Stimulated activated CD4-positive, alpha-beta T cell treated with anti-CD3 and anti-CD28 coated beads, Interleukin-1b, Interleukin-23, amount 100 ng/mL, for 48 hours (primary cell): ENCODE data around the gene C16orf89.

Experiments
- DNase-seq: peaks from one replicate; pipeline ENCODE4 v3.0.0-alpha.2; 2020

Gene C16orf89

DNA sequence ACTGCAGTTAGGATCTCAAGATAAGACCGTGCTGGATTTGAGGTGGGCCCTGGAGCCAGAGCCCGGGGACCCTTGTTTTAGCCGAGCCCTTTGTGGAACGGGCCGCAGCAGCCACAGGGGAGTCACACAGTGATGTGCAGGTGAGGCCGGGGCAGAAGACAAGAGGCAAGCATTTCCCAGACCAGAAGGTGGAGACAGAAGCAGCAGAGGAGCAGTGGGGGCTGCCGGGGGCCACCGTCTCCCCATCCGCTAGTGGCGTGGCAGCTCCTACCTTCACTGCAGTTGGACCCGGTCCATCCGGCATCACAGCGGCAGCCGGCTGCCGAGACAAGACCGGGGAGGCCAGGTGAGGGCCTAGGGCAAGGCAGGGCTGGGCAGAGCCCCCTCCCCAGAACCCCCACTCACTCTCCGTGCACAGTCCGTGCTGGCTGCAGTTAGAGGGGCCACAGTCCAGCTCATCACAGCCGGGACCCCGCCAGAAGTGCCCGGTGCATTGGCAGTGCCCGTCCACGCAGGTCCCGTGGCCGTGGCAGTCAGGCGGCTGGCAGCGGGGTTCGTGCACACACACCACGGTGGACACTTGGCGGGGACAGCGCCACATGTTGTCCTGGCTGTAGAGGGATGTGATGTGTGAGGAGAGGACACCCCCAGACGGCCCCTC, 38.1 kb downstream of the C16orf89 start:
- DNase-seq = no peak

DNA sequence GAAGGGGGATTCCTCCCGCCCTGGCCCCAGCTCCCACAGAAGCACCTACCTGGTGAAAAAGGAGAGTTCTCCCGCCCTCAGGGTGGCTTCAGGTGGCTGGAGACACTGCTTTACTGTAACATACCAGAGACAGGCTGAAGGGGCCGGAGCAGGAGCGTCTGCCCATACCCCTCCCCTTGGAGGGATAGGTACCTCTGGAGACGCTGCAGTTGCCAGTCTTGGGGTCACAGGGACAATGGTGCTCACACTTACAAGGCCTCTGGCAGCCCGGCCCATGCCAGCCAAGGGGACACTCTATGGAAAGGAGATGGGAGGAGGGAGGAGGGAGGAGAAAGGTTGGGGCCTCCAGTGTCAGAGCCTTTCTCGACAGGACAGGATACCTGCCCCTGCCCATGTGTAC, 38.7 kb downstream of the C16orf89 start:
- DNase-seq = no peak

DNA sequence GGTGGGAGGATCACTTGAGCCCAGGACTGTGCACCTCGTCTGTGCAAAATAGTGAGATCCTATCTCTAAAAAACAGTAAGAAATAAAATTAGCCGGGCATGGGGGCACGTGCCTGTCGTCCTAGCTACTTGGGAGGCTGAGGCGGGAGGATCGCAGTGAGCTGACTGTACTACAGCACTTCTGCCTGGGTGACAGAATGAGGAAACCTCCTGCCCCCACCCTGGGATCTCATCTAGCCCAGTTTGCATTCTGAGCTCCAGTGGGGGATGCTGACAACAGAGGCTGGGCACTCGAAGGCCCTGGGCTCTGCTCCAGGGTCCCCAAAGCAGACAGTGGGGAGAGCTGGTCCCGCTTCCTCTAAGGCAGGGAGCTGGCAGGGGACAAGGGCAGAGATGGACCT, 39.1 kb downstream of the C16orf89 start:
- DNase-seq = no peak

DNA sequence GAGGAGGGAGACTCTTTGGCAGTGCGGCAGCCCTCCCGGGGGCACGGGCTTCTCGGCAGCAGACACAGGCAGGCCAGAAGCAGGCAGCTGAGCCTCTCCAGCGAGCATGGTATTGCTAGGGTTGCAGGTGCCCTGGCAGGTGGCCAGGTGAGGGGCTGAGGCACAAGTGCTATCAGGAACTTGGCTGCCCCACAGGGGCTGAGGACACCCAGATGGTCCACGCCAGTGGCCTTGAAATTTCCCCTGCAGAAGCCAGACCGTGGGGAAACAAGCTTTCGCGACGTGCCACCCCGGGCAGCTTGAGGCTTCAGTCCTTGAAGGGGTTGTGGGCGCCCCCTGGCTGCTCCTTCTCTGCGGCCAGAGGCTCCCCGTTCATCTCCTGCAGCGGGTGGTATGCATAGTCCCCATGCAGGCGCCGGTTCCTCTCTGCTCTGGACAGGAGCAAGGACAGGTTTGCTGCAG, 40.6 kb downstream of the C16orf89 start:
- no peak for DNase-seq

DNA sequence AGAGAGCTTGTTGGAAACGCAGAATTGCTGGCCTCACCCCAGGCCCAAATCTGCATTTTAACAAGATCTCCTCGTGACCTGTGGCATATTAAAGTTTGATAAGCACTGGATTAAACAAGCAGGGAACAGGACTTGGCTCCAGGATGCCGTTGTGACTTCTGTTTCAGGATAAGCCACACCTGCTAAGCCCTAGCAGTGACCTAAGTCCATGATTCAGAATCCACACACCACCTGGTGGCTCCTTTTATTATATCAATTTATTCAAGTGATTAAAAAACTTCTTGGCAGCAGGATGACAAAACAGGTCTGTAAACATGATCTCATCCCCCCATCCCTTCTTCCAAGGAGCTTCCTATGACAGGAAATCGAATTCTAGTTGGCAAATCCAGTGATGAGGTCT, 41.1 kb downstream of the C16orf89 start:
- no peak for DNase-seq

DNA sequence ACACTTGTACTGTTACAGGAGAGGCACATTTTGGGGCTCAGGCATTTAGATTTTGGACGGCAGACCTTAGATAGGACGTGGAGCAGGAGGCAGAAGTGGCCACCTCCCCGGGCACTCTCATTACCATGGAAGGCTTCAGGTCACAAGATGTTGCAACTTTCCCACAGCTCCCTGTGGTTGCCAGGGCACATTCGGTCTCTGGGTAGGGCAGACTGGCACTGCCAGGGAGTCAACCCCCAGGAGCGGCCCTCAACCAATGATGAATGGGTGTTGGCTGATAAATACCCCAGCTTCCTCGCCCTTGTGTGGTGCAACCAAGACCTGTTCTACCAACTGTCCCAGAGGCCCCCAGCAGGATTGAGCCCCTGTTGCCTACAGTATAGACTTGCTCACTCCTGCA, 43.2 kb downstream of the C16orf89 start:
- no peak for DNase-seq

DNA sequence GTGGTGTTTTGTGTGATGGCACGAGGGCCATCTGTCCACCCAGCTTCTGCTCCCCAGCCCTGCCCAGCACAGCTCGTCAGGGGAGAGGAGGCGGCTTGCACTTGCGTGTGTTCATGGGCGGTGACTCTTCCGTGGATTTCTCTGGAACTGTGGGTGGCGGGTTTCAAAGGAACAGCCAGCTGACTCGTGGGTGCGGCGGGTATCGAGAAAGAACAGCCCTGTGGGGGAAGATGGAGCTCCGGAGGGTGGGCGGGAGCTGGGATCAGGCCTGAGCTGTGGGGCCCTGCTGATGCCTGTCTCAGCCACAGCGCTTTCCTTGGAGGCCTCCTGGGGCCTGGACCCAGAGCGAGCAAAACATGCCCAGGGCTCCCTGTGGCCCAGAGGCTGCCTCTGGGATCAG, 45.2 kb downstream of the C16orf89 start:
- no peak for DNase-seq

DNA sequence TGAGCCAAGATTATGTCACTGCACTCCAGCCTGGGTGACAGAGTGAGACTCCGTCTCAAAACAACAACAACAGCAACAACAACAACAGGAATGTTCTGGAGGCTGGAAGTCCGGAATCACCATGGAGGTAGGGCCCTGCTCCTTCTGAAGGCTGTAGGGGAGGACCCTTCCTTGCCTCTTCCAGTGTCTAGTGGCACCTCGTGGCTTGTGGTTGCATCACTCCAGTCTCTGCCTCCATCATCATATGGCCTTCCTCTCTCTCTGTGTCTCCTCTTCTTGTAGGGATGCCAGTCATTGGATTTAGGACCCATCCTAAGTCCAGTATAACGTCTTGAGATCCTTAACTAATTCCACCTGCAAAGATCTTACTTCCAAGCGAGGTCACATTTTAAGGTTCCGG, 46.0 kb downstream of the C16orf89 start:
- no peak for DNase-seq

DNA sequence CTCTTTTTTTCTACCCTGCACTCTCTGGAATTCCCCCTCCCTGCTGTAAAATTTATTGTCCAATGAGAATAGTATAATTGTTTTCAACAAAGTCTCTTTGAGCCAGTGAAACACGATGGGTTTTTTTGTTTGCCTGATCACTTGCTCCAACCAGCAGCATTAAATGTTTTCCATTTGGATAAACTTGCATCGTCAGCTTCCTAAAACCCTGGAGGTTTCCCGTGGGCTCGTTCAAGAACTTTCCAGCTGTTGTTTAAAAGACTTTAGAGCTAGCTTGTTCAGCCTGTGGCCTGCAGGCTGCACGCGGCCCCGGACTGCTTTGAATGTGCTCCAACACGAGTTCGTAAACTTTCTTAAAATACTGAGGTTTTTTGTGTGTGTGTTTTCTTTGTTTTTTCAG, 47.0 kb downstream of the C16orf89 start:
- no peak for DNase-seq

DNA sequence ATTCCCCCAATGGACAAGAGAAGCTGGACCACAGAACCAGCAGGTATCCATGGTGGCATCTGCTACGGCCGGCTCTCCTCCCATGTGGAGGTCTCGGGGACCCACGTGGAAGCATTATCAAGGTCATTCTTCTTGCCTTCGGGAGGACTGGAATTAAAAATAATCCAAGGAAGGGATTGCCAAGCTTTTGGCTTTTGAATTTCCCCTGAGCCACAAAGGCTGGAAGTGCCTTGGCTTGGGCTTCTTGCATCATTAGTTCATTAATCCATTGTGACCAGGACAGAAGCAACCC, 48.1 kb downstream of the C16orf89 start:
- DNase-seq = no peak

DNA sequence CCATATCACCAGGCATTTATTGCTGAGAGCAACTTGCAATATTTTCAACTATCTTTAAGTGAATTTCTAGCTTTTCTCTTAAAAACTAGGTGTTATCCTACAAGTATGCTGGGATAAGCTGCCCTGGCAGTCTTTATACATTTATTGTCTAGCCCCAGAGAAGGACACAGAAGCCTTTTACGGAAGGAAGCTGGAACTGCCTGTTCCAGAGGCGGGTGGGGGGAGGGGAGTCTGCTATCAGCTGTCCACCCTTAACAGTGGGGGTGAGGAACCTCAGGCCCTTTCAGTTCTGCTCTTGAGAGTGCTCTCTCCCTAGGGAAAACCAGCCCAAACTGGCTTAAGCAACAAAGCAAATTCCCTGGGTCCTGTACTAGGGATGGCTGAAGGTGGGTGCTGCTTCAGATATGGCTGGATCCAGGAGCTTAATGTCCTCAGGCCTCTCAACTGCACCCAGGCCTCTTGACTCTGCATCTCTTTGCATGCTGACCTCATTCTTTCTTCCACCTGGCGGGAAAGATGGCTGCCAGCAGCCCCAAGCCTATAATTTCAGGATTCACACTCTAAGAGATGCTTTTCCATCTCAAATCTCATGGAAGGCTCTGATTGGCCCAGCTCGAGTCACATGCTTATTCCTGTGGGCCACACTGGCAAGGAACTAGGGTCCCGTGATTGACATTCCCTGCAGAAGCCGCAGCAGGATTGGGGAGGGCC, 48.6 kb downstream of the C16orf89 start:
- no peak for DNase-seq

DNA sequence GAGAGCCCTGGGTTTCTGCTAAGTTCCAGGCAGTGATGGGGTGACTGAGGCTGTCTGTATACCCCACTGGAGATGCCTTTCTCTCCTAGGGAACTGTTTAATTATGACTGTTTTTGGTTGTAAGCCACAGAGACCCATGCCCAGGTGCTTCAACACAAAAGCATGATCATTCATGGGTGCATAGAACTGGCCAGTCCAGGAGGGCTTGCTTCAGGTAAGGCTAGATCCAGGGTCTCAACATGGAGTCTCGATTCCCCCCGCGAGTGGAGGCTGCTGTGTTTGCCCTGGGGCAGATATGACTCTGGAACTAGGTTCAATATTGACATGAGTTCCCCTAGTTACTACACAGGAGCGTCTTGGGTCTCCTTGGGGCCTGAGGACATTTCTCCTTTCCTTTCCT, 49.9 kb downstream of the C16orf89 start:
- DNase-seq = no peak

DNA sequence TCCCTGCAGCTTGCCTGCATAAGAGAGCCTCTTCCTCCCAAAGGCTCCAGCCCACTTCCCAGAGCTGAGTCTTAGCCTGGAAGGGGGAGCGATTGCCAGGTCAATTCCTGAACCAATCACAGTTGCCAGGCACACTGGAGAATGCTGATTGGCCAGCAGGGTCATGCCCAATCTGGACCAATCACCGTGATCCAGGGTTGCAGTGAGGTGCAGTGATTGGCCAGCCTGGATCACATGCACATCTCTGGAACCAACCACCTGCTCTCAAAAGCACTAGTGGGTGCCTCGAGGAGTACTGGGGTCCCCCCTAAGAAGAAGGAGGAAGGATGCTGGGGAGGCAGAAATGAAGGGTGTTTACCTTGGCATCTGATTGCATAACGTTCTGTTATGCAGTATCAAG, 50.4 kb downstream of the C16orf89 start:
- no peak for DNase-seq

DNA sequence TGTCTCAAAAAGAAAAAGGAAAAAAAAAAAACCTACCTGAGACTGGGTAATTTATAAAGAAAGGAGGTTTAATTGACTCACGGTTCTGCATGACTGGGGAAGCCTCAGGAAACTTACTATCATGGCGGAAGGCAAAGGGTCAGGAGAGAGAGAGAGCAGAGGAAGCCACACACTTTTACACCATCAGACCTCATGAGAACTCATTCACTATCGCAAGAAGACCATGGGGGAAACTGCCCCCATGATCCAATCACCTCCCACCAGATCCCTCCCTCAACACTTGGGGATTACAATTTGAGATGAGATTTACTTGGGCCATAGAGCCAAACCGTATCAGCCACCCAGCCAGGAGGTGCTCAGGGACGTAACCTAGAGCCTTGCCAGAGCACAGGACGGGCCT, 52.9 kb downstream of the C16orf89 start:
- no peak for DNase-seq

DNA sequence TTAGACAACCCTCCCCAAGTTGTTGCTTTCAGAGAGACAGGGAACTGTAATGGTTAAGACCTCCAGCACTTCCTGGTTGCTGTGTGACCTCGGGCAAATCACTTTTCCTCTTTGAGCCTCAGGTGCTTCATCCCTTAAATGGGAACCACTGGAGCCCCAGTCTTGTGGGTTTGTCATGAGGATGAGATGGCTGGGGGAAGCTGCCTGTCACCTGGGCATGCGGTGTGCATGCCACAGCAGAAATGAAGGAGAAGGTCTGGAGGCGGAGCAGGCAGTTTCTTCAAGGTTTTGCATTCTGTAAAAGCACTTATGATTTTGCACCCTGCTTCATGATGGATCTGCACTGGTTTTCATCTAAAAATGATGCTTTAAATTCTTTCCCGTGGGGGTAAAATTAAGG, 54.1 kb downstream of the C16orf89 start:
- DNase-seq = no peak

DNA sequence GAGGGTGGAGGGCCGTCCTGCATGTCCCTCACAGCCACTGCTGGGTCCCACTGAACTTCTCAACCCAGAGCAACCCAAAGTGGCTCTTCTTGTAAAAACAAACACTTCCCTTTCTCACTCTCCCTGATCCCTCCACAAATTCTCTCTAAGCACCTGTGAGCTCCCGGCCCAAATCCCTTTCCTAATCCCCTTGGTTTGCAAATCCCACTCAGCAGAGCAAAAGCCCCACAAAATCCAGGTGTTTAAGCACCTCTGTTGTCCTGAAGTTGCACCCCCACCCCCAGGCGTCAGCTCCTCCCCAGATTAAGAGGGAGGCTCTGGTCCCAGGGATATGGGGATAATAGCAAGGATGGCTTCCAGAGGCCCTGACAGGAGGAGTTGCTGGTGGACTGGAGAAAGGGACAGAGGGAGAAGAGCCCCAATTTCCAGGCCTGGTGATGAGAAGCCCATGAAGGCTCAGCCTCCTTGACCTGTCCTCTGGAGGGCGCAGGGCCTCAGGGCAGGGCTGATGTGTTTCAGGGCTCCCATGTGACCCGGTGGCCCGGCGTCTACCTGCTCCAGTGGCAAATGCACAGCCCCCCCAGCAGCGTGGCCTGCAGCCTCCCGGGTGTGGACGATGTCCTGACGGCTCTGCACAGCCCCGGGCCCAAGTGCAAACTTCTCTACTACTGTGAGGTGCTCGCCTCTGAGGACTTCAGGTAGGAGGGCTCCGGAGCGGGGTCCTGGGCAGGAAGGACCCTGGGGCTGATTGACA, 55.0 kb downstream of the C16orf89 start:
- DNase-seq = no peak

DNA sequence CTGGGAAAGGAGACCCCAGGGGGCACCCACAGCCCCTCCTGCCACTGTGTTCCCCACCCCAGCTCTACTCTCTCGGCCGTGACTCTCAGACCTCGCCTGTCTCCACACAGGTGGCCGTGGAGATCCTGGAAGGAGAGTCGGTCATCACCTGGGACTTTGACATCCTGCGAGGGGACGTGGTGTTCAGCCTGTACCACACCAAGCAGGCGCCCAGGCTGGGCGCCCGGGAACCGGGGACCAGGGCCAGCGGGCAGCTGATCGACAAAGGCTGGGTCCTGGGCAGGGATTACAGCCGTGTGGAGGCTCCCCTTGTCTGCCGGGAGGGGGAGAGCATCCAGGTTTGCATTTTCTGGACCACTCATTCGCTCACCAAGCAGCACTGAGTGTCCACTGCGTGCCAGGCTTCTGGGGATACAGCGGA, 57.4 kb downstream of the C16orf89 start:
- no peak for DNase-seq

DNA sequence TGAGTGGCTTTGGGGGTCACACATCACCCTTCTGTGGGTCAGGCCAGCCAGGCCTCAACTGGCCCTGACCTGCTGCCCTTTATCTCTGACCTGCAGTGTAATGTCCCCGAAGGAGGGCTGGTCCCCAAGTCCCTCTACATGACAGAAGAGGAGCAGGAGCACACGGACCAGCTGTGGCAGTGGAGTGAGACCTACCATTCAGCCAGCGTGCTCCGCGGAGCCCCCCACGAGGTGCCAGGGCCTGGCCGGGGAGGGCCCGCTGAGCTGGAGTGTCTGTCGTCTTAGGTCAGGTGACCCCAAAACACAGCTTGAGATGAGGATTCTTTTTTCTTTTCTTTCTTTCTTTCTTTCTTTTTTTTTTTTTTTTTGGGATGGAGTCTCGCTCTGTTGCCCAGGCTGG, 58.5 kb downstream of the C16orf89 start:
- no peak for DNase-seq

DNA sequence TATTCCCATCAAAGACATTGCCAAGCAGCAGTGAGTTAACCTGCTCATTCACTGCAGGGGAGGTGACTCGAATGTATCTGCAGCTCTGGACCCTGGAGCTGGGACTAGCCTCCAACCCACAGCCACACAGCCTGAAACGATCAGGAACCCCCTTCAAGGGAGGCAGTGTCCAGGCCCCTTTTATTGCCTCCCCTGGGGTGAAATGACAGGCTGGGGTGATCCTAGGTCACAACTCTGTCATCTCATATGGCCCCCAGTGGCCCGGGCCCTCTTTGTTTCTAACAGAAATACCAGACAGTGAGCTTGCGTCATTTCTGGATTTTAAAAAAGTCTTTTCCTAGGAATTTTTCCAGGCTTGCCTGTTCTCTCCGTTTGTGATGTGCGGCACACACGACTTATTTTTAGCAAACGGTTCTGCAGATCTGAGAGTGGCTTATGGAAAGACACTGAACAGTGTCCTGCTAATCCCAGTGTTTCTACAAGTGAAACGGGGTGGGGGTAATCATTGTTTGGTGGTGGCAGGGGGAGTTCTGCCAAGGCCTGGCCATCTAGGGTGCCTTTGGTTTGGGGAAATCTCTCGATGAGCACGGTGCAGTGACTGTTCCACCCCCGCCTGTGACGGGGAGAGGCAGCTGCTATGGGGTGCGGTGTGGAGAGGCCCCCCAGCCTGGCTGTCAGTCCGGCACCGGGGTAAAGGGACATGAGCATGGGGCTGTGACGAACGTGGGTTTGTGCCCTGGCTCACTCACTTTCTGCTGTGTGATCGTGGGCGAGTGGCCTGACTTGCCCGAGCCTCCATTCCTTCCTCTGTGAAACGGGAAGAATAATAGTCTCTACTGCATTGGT, 59.2 kb downstream of the C16orf89 start:
- no peak for DNase-seq

DNA sequence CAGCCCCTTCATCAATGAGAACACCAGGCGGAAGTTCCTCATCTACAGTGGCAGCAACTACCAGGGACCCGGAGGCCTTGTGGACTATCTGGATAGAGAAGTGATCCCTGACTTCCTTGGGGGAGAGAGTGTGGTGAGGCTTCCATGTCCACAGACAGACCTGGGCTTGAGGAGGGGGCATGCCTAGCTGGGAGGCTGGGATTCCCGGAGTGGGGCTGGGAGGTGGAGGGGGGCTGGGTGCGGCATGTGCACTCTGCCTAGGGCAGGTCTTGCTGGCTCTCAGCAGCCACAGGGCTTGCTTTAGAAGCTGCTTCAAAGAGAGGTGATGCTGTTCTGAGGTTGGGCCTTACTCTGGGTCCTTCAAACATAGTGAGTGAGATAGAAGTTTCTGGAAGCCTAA, 59.8 kb downstream of the C16orf89 start:
- no peak for DNase-seq

DNA sequence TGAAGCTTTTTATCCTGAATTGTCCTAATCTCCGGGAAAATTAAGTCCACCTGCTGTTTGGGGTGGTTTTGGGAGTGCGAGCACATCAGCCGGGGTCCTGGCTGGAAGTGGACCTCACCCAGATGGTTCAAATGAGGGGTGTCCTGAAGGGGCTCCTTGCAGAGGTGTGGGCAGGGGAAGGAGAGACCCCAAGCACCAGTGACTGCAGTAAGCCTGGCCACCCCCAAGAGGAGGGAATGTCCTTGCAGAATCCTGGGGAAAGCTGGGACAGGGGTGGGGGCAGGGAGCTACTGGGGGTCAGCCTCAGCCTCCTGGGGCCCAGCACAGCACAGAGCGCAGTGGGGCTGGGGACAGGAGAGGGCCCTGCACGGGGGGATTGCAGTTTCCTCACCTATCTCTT, 61.4 kb downstream of the C16orf89 start:
- no peak for DNase-seq

DNA sequence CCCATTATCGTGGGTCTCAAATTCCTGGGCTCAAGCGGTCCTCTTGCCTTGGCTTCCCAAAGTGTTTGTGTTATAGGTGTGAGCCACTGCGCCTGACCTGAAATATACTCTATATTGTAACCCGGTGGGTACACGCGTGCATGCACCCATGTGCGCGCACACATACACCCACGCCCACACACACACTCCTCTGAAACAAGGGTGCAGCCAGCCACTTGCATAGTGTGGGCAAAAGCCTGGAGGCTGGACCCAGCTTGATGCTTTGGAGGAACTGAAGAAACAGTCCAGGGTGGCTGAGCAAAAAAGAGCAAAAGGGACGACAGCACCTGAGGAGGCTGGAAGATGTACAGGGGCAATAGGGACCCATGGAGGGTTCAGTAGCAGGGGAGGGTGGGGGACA, 61.9 kb downstream of the C16orf89 start:
- DNase-seq = no peak

DNA sequence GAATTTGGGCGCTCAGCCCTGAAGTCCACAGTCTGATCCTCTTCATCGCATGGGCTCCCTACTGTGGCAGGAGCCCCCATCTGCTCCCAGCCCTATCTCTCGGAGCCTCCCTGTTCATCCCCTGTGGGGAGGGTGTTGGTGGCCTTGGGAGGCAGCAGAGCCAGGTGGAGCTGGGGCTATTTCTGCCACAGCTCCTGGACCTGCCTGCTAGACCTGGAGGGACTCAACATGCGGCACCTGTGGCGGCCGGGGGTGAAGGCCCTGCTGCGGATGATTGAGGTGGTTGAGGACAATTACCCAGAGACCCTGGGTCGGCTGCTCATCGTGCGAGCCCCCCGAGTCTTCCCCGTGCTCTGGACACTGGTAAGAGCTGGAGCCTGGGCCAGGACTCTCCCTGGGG, 62.5 kb downstream of the C16orf89 start:
- DNase-seq = no peak
